ENCODE measurements around the gene SSBP1. TPM values are rescaled to one million over a fixed set of nuclear protein-coding genes. Genes with fewer than 3 reads are reported as not detected.
A peak's percentile ranks its signal among the peaks of the same experiment; 100 is the strongest.
"Not testable (repeated sequence)": the region's sequence is repeated elsewhere in the genome, so short reads cannot be mapped to it uniquely, and the experiment has no call there.

The SSBP1 gene
- total RNA-seq, 1 donor: 148 TPM

DNA sequence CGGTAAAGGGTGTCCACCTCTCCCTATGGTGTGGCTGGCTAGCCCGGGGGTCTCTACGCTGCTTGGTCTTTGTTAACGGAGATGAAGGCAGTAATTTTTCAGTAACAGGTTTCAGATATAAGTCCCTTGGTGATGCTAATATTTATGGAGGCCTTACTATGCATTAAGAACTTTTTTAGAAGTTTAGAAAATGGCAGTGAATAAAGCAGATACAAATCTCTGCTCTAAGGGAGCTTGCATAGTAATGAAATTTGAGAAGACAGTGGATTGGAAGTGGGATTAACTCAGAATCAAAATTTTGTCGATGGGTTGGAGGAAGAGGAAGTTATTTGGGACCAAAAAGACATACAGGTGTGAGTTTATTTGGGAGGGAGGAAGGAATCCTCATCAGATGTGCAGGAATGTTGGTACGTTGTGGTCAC lies 445 bp downstream of the SSBP1 start:
- no peak for DNase-seq (ENCODE audit: low read depth)
- TF ChIP-seq, protein P1, sequence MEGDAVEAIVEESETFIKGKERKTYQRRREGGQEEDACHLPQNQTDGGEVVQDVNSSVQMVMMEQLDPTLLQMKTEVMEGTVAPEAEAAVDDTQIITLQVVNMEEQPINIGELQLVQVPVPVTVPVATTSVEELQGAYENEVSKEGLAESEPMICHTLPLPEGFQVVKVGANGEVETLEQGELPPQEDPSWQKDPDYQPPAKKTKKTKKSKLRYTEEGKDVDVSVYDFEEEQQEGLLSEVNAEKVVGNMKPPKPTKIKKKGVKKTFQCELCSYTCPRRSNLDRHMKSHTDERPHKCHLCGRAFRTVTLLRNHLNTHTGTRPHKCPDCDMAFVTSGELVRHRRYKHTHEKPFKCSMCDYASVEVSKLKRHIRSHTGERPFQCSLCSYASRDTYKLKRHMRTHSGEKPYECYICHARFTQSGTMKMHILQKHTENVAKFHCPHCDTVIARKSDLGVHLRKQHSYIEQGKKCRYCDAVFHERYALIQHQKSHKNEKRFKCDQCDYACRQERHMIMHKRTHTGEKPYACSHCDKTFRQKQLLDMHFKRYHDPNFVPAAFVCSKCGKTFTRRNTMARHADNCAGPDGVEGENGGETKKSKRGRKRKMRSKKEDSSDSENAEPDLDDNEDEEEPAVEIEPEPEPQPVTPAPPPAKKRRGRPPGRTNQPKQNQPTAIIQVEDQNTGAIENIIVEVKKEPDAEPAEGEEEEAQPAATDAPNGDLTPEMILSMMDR (IDR thresholded peaks at IDR 0.05; ENCODE audit: insufficient read depth, low read length): peak; percentile 57
- peak overlapping the region; percentile 100 for H3K4me3 ChIP-seq (ENCODE audit: low read depth, low read length)

GRCh38 chr7:141739250-141739649 lies 1.1 kb downstream of the SSBP1 start:
- DNase-seq (ENCODE audit: low read depth): no peak
- peak overlapping the region; percentile 100 for H3K4me3 ChIP-seq (ENCODE audit: low read depth, low read length)
- TF ChIP-seq, protein P1 (IDR thresholded peaks at IDR 0.05; ENCODE audit: insufficient read depth, low read length): no peak

- no peak for DNase-seq (ENCODE audit: low read depth)
- TF ChIP-seq, protein P1 (IDR thresholded peaks at IDR 0.05; ENCODE audit: insufficient read depth, low read length): no peak
- H3K4me3 ChIP-seq (ENCODE audit: low read depth, low read length): no peak overlapping the region
These were observed 4.1 kb downstream of the SSBP1 start for GRCh38 chr7:141742229-141742628.

DNA sequence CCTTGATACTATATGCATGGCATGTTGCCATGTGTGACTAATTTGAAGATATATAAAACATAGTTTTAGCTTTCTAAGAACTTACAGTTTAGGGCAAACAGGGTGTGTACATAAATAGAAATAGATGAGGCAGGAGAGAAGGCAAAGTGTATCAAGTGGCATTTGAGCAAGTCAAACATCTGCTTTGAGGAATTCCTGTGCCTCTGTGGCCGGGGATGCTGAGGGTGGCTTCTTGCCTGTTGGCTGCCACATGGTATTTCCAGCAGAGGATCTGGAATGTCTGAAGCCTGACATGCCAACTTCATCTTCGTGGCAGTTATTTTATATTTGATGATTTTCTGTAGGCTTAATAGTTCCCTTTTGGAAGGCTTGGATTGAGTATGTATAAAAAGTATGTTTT lies 6.0 kb downstream of the SSBP1 start:
- DNase-seq (ENCODE audit: low read depth): no peak
- TF ChIP-seq, protein P1 (IDR thresholded peaks at IDR 0.05; ENCODE audit: insufficient read depth, low read length): no peak

DNA sequence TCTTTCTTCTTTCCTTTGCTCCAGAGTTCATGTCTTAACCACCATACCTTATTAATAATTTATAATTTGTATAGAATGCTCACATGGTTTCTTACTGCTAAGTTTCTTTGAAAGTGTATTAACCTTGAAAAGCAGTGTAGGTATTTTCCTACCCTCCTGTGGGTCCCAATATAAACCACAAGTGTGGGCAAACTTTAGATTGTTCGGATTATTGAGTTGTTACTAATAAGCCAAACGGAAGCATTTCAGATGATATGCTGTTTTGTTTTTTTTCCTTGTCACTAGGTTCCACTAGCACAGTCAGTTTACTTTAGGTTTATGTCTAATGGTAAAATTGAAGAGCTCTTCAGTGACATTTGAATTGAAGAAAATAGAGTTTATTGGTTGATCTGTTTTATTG lies 10.2 kb downstream of the SSBP1 start:
- no peak for DNase-seq (ENCODE audit: low read depth)
- TF ChIP-seq, protein P1 (IDR thresholded peaks at IDR 0.05; ENCODE audit: insufficient read depth, low read length): no peak
- no peak overlapping the region for H3K4me3 ChIP-seq (ENCODE audit: low read depth, low read length)

More for the DNA sequence above, 6.0 kb downstream of the SSBP1 start:
- no peak overlapping the region for H3K4me3 ChIP-seq (ENCODE audit: low read depth, low read length)

DNA sequence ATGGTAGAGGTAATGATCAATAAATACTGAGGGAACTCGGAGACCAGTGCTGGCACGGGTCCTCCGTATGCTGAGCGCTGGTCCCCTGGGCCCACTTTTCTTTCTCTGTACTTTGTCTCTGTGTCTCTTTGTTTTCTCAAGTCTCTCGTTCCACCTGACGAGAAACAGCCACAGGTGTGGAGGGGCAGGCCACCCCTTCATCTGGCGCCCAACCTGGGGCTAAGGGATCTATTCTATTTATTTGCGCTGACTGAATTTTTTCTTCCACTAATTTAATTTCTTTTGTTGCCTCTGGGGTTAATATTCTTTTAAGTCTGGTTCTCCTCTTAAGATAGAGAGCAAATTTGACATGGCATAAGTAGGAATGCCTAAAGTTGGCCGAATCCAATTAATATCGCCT lies 13.7 kb downstream of the SSBP1 start:
- H3K4me3 ChIP-seq (ENCODE audit: low read depth, low read length); DNase-seq (ENCODE audit: low read depth): not testable (repeated sequence)

- DNase-seq (ENCODE audit: low read depth): no peak
- H3K4me3 ChIP-seq (ENCODE audit: low read depth, low read length): no peak overlapping the region
- TF ChIP-seq, protein P1 (IDR thresholded peaks at IDR 0.05; ENCODE audit: insufficient read depth, low read length): peak; percentile 25
These were observed 14.5 kb downstream of the SSBP1 start for GRCh38 chr7:141752634-141753033.

All from fibroblast of the aortic adventitia (primary cell).